Ramos (cell line): ENCODE data around the gene PPFIBP2.

Source experiments
- in situ Hi-C: fragments of 300-500 bp; cut with MboI; formaldehyde crosslinking; loops from one replicate; pipeline ENCODE4 v1.14.3; 2022; ENCODE audit warnings: low sequenced_read_pairs; ENCODE audit not compliant: unreplicated experiment

PPFIBP2 gene

DNA sequence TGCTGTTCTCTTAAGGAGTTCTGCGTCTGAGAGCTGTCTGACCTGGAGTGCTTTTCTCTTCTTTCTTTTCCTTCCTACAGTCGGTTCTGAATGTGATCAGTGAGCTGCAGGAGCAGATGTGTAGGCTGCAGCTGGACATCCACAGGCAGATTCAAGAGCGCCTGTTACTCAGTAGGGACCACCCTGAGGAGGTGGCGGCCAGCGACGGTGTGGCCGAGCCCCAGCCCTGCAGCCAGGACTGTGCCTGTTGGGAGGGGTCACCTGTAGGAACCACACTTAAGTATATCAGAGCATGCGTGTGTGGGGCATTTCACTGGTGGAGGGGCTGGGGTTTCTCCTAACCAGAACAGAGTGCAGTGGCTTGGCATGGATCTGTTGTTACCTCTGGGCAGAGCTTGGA, 103.2 kb downstream of the PPFIBP2 start:
- in situ Hi-C loops: no loop called here

DNA sequence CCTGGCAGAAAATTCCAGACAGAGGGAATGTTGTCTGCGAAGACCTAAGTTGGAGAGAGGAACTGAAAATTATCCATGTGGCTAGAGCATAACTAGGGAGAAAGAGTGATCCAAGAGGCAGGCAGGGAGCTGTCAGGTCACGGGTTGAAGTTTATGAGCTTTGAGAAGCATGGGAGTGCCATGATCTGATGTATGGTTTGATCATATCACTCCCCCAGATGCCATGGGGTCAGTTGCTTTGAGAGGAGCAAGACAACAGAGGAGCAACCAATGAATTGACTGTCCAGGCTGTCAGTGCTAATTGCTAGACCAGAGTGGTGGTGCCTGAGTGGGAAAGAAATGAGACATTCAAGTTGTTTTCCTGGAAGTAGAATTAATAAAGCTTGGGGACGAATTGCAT, 105.5 kb downstream of the PPFIBP2 start:
- in situ Hi-C loops: no loop called here

- in situ Hi-C loops: no loop called here
Observed at GRCh38 chr11:7621090-7621489, 107.3 kb downstream of the PPFIBP2 start.

GRCh38 chr11:7621554-7621953, 107.8 kb downstream of the PPFIBP2 start:
- in situ Hi-C loops: no loop called here

DNA sequence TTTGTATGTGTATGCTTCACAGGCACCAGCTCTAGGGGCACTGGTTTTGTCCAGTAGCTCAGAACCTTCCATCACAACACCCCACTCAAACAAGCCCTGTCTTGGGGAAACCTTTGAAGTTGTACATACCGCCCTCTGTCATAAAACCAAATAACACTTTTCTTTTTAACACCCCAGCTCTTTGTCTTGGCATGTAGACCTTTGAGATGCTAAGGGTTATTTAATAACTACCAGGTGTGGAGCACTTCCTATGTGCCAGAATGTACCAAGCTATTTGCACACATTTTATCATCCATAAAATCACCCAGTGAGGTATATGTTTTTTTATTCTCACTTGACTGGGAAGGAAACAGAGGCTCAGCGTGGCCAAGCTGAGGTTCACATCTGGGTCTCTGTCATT, 108.9 kb downstream of the PPFIBP2 start:
- in situ Hi-C loops: no loop called here

DNA sequence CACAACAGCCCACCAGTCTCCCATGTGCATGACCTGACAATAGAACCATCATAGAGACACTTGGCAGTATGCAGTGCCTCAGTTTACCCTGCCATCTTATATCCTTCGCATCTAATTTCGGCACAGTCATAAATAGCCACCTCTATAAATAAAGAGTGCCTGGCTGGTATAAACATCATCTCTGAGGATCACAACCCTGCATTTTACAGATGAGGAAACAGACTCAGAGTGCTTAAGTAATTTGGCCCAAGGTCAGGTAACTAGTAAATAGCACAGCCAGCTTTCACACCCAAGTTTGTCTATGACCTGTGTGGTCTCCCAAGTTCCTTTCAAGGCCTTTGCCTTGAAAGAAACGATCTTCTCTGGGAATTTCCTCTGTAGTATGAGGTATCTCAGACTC, 114.9 kb downstream of the PPFIBP2 start:
- in situ Hi-C loops: no loop called here

GRCh38 chr11:7630002-7630401, 116.2 kb downstream of the PPFIBP2 start:
- in situ Hi-C loops: no loop called here

GRCh38 chr11:7632211-7632610, 118.4 kb downstream of the PPFIBP2 start:
- in situ Hi-C loops: no loop called here

- in situ Hi-C loops: no loop called here
Observed at GRCh38 chr11:7635137-7635536, 121.3 kb downstream of the PPFIBP2 start.

DNA sequence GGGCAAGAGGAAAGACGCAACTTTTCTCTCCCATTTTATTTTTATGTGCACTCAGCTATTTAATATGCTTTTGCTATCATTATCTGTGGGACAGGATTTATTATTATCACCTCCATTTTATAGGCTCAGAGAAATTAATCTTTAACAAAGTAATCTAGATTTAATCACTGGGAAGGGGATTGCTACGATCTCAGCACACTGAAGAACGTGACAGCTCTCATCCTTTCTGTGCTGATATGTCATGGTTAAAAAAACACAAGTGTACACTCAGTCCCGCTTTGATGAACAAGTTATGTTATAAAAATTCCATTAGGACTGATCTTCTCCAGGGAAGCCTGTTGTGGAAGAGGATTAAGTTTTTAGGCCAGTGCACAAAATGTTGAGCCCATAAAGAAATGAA, 121.9 kb downstream of the PPFIBP2 start:
- in situ Hi-C loops: no loop called here

GRCh38 chr11:7636350-7636749, 122.6 kb downstream of the PPFIBP2 start:
- in situ Hi-C loops: no loop called here

DNA sequence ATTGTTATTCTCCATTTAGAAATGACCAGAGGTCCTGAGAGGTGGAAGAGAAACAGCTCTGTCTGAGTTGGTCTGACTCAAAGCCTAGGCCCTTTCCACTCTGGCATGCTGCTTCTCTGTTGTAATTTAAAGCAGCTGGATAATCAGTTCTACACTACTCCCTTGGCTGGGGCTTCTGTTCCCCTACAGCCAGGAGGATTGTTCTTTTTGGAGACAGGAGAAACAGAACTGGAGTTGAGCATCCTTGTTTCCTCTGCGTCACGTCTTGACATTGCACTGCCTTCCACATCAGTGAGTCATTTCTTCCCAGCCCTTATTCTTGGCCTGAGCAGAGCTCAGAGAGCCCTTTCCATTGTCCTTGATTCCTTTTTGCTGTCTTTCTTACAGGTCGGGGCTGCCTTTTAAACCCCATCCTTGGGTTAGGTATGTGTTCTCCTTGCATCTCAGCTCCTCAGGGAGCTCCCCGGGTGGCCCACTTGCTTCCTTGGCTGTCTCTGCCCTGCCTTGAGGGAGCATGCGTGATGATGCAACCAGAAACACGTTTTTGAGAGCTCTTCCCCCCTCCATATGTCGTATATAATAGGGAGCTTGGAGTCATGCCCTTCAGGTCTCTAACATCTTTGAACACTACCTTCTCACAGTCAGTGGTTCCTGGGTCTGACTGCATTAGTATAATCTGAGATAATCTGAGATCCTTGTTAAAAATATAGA, 123.8 kb downstream of the PPFIBP2 start:
- in situ Hi-C loops: no loop called here

DNA sequence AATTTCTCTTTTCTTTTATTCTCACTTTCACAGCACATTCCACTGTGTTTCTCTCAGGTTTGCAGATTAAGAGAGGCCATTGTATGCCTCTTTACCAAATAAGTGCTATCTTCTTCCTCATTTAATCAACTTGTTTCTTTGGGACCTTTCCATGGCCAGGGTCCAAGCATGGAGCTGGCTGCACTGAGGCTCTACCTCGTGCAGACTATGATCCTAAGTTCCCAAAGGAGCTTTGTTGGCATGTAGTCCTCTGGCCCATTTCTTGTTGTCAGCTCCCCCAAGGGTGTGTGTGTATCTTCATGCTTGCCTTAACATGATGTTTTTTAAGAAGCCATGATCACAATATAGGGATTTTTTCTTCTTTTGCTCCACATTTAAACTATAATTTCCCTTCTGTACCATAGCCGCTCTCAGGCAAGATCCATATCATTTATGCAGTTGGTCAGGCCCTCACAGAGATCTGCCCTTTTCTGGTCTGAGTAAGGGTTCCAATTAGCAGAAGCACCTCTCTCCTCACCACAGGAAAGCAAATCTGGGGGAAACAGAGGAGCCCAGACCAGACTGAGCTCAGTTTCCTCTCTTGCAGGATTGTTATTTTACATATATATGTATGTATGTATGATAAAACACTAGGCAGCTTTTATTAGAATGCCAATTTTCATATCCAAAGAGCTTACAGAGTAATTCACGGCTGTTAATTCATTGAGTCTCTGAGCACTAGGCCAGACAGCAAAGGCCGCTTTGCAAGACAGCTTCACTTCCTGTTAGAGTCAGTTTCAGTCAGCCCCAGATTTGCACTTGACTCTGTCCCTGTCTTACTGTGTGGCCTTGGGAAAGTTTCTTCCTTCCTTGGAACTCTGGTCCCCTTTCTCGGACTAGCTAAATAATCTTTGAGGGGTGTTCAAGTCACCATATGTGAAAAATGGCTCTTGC, 125.2 kb downstream of the PPFIBP2 start:
- in situ Hi-C loops: no loop called here

DNA sequence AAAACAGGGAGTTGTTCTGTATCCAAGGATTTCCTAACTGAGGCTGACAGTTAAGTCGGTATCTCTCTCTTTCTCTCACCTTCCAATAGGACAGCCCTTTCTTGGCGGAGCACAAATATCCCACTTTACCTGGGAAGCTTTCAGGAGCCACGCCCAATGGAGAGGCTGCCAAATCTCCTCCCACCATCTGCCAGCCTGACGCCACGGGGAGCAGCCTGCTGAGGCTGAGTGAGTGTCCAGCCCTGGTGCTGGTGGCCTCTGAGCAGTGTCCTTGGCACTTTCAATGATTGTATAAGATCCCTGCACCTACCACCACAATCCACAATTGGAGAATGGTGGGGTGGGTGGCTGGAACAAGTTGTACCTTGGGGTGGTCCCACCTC, 125.8 kb downstream of the PPFIBP2 start:
- in situ Hi-C loops: no loop called here

DNA sequence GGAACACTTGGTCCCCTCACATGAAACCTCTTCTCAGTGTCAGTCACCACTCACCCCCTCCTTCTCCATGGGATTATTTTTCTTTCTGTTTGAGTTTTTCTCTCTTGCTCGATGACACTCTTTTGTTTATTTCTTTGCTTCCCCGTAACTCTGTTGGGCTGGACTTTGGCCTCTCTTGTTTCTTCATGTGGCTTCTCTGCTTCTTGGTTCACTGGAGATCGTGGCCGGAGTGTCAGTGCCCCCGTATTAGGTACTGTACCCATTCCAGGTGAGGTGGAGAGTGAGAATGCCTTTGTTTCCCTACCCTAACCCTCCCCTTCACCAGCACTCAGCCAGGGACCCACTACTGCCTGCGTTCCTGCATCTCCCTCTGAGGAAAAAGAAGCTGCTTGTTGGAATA, 127.0 kb downstream of the PPFIBP2 start:
- in situ Hi-C loops: no loop called here

DNA sequence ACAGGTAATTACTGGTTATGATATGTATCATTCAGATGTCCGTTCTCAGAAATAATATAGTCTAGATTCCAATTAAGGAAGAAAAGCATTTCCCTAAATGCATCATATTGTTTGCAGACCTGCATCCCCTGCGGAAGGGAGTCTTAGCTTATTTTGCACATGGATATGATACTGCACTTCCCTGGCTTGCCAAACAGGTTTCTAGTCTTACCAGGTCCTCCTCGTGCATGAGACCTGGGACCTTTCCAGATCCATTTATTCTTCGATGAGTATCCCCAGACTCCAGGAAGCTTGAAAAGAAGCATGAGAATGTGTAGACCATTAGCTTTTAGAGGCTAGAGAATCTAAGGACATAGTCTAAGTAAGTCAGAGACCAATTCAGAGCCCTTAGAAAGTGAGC, 128.9 kb downstream of the PPFIBP2 start:
- in situ Hi-C loops: no loop called here

GRCh38 chr11:7643314-7643713, 129.5 kb downstream of the PPFIBP2 start:
- in situ Hi-C loops: no loop called here

DNA sequence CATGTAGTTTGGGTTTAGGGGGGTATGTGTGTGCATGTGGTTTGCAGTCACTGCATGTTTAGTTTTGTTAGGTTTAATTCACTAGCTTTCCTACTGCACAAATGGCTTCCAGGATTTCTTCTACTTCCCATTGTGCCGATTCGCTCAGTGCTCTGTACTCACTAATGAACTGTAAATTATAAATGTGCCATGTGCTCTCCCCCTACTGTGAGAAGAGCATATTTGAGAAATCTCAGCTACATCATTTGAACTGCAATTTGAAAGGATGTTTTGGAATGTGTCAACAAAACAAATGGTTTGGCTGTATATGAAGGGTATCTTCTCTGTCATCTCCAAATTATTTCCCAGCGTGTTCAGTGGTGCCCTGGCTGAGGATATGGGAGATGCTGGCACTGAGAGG, 131.4 kb downstream of the PPFIBP2 start:
- in situ Hi-C loops: no loop called here

DNA sequence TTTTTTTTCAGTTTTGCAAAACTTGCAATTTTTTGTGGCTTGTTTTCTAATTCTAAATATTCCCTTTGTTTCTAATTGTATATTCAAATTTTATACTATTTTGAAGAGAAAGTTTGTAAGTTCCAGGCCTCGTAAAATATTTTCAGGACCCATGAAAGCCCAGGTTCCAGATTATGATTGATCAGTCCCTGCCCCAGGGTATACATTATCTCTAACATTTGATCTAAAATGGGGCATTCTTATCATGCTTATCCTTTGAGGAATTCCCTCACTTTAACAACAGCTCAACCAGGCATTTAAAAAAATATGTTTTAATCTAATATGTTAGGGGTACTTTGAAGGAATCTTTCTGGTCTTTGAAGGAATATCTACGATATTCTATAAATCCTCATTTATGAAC, 133.1 kb downstream of the PPFIBP2 start:
- in situ Hi-C loops: no loop called here

DNA sequence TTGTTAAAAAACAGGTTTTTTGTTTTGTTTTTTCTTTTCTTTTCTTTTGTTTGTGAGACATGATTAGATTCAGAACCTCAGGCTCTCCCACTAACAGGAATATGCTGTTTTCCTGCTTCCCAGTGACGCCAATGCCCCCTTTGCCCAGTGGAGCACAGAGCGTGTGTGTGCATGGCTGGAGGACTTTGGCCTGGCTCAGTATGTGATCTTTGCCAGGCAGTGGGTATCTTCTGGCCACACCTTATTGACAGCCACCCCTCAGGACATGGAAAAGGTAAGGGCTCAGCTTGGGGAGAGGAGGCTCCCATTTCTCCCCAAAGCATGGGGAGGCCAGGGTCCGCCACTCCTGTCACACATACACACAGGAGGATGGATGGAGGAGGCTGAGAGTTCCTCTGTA, 134.5 kb downstream of the PPFIBP2 start:
- in situ Hi-C loops: no loop called here

DNA sequence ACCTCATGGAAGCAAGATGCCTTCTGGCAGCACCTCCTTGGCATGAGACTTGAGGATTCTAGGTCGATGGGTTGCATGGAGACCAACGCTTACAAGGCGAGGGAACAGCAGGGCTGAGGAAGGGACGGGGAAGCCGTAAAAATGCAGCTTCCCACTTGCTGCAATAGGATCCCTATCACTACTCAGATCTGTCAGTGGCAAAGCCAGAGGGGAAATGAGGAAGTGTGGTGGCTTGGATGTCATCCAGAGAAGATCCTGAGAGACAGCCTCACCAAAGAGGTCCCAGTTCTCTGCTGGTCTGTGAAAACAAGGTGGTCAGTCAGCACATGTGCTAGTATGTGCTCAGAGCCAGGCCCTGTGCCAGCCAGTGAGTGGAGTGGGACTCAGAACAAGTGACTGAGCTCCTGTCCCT, 137.3 kb downstream of the PPFIBP2 start:
- in situ Hi-C loops: no loop called here

DNA sequence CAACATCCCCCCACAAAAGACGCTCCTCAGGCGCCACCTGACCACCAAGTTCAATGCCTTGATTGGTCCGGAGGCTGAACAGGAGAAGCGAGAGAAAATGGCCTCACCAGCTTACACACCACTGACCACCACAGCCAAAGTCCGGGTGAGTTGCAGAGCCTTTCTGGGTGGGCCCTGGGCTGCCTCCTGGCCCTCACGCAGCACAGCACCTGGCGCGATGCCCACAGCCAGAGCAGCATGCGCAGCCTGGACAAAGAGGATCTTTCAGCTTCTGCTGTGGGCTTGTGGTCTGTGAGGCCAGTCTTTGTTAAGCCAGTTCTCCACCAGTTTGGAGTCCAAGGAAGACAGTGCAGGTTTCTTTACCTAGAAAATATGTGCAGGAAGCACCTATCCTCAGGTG, 137.9 kb downstream of the PPFIBP2 start:
- in situ Hi-C loops: no loop called here
